Type B pancreatic cell (in vitro differentiated cells): ENCODE measurements around the gene PSMC4. TPM values are rescaled to one million over a fixed set of nuclear protein-coding genes. Genes with fewer than 3 reads are reported as not detected.
A peak's percentile ranks its signal among the peaks of the same experiment; 100 is the strongest.

ENCODE experiments used
- DNase-seq: peaks from one replicate; pipeline ENCODE4 v3.0.0; 2021; ENCODE audit warnings: mixed read lengths; ENCODE audit not compliant: unreplicated experiment; ENCODE audit errors: extremely low spot score
- H3K27ac Mint-ChIP-seq: 2 replicates; pipeline ENCODE4 v1.8.0; 2021; ENCODE audit warnings: mild to moderate bottlenecking, mixed read lengths
- H3K27me3 Mint-ChIP-seq: 2 replicates; pipeline ENCODE4 v1.8.0; 2021; ENCODE audit warnings: mixed read lengths
- H3K36me3 Mint-ChIP-seq: 2 replicates; pipeline ENCODE4 v1.8.0; 2021; ENCODE audit warnings: mixed read lengths
- H3K4me1 Mint-ChIP-seq: one replicate; pipeline ENCODE4 v1.8.0; 2021; ENCODE audit warnings: mixed read lengths; ENCODE audit not compliant: unreplicated experiment
- H3K4me3 Mint-ChIP-seq: 2 replicates; pipeline ENCODE4 v1.8.0; 2021; ENCODE audit warnings: mild to moderate bottlenecking, mixed read lengths
- H3K9me3 Mint-ChIP-seq: 2 replicates; pipeline ENCODE4 v1.8.0; 2021; ENCODE audit warnings: mixed read lengths
- CTCF ChIP-seq: fragments of 200-600 bp; sonication (generic); conservative IDR thresholded peaks from 2 replicates; pipeline ENCODE4 v1.5.0; 2021; ENCODE audit warnings: antibody characterized with exemption, mild to moderate bottlenecking
- total RNA-seq: library from RNA; stranded (reverse); gene quantifications from 2 replicates; pipeline ENCODE4 v1.2.1, GENCODE V29; 2021; ENCODE audit warnings: low replicate concordance

The PSMC4 gene
- total RNA-seq, 1 donor from 2014 or later: 100 TPM

- no peak for DNase-seq
- no peak for TF ChIP-seq CTCF
- H3K36me3 Mint-ChIP-seq: no peaks in the 10 kb centered on the region
- no peaks in the 10 kb centered on the region for H3K27me3 Mint-ChIP-seq
- H3K4me1 Mint-ChIP-seq: peaks cover under 1% of the 10 kb centered on the region
- H3K4me3 Mint-ChIP-seq: no peak overlapping the region
- H3K27ac Mint-ChIP-seq: no peak overlapping the region
- H3K9me3 Mint-ChIP-seq: no peaks in the 10 kb centered on the region
Measured at GRCh38 chr19:39963898-39964297, 7.1 kb upstream of the PSMC4 start.

- no peak for TF ChIP-seq CTCF
- Mint-ChIP-seq H3K27me3 (no peaks in the 10 kb centered on the region), H3K36me3 (peaks cover 8% of the 10 kb centered on the region), H3K9me3 (no peaks in the 10 kb centered on the region), H3K4me3 (no peak overlapping the region), H3K4me1 (peaks cover 22% of the 10 kb centered on the region), H3K27ac (no peak overlapping the region)
- no peak for DNase-seq
Measured at GRCh38 chr19:39966617-39967016, 4.3 kb upstream of the PSMC4 start.

DNA sequence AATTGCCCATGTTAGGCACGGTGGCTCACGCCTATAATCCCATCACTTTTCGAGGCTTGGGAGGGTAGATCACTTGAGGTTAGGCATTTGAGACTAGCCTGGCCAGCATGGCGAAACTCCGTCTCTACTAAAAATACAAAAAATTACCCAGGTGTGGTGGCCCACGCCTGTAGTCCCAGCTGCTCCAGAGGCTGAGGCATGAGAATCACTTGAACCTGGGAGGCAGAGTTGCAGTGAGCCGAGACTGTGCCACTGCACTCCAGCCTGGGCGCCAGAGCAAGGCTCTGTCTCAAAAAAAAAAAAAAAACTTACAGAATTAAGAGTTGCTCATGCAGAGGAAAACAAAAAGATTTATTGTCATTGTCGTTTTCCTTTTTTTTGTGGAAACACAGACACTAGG lies 3.4 kb upstream of the PSMC4 start:
- Mint-ChIP-seq H3K36me3 (peaks cover 11% of the 10 kb centered on the region), H3K27me3 (no peaks in the 10 kb centered on the region), H3K9me3 (no peaks in the 10 kb centered on the region), H3K4me1 (peaks cover 25% of the 10 kb centered on the region), H3K27ac (no peak overlapping the region), H3K4me3 (no peak overlapping the region)
- TF ChIP-seq CTCF: no peak
- DNase-seq: no peak

- no peaks in the 10 kb centered on the region for H3K9me3 Mint-ChIP-seq
- TF ChIP-seq CTCF: no peak
- peaks cover 25% of the 10 kb centered on the region for H3K4me1 Mint-ChIP-seq
- H3K27ac Mint-ChIP-seq: peak overlapping the region; percentile 97
- no peaks in the 10 kb centered on the region for H3K27me3 Mint-ChIP-seq
- peak overlapping the region; percentile 100 for H3K4me3 Mint-ChIP-seq
- peaks cover 18% of the 10 kb centered on the region for H3K36me3 Mint-ChIP-seq
- no peak for DNase-seq
Measured at GRCh38 chr19:39968789-39969188, 2.2 kb upstream of the PSMC4 start.

- Mint-ChIP-seq H3K36me3 (peaks cover 20% of the 10 kb centered on the region), H3K9me3 (no peaks in the 10 kb centered on the region), H3K27me3 (no peaks in the 10 kb centered on the region), H3K4me1 (peaks cover 25% of the 10 kb centered on the region), H3K4me3 (peak overlapping the region; percentile 100), H3K27ac (peak overlapping the region; percentile 97)
- no peak for TF ChIP-seq CTCF
- no peak for DNase-seq
Measured at GRCh38 chr19:39969266-39969665, 1.7 kb upstream of the PSMC4 start.
